Fibroblast of pulmonary artery (primary cell): ENCODE measurements around the gene CD300C.

ENCODE experiments used
- DNase-seq: peaks from one replicate; pipeline ENCODE4 v3.0.0-alpha.2; 2010; ENCODE audit warnings: low read depth
- H3K4me3 ChIP-seq: replicated peaks from 2 replicates; pipeline ENCODE4 v1.5.1; 2011; ENCODE audit warnings: low read depth, mild to moderate bottlenecking, control low read depth, low read length, moderate library complexity
- CTCF ChIP-seq: IDR thresholded peaks from 2 replicates; pipeline ENCODE4 v1.5.1; 2011; ENCODE audit warnings: mild to moderate bottlenecking, control low read depth, low read length, inconsistent platforms; ENCODE audit errors: missing control alignments

CD300C gene

GRCh38 chr17:74497471-74497870 lies 48.4 kb downstream of the CD300C start:
- DNase-seq, result no peak
- TF ChIP-seq CTCF, result no peak
- H3K4me3 ChIP-seq, result no peak overlapping the region

GRCh38 chr17:74493331-74493833 lies 52.5 kb downstream of the CD300C start:
- peak; percentile 96 for TF ChIP-seq CTCF
- H3K4me3 ChIP-seq, result no peak overlapping the region
- DNase-seq, result peak; percentile 74

GRCh38 chr17:74491626-74492025 lies 54.3 kb downstream of the CD300C start:
- H3K4me3 ChIP-seq, result no peak overlapping the region
- TF ChIP-seq CTCF, result no peak
- no peak for DNase-seq
